ENCODE results near the gene ARHGAP15.

GRCh38 chr2:143460382-143460781, 331.2 kb downstream of the ARHGAP15 start:
- TF ChIP-seq CTCF (IDR thresholded peaks at IDR 0.05) (no peak), ZFX (IDR thresholded peaks at IDR 0.05; ENCODE audit: borderline replicate concordance) (no peak)

Measured in 22Rv1 (cell line).